ENCODE data around the gene LRFN3. TPM values are rescaled to one million over a fixed set of nuclear protein-coding genes. Genes with fewer than 3 reads are reported as not detected.

Gene LRFN3
- total and polyA plus RNA-seq, 2 of the 4 experiments (the other 2 are of a cell fraction), result 0.36 to 4.8 TPM

DNA sequence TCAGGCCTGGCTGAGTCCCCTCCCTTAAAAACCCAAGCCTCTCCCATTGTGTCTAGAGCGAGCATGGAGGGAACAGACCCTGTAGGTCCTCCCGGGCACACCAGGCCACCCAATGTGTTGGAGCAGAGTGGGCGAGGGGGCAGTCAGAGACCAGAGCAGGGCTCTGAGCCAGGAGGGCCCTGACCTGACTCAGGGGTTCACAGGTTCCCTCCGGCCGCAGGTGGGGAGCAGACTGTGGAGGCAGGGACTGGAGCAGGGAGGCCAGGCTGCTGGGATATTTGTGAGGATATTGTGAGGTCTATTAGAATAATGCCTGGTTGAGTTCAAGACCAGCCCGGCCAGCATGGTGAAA lies 26.5 kb upstream of the LRFN3 start:
- Histone ChIP-seq H3K27ac (ENCODE audit: insufficient read depth, low read length) (no peak overlapping the region), H2BK5ac (ENCODE audit: low read depth, low read length, poor library complexity, severe bottlenecking) (no peak overlapping the region), H2BK15ac (ENCODE audit: low read depth, low read length) (no peak overlapping the region), H2AFZ (replicated peaks; ENCODE audit: low read length, poor library complexity) (peak overlapping the region; percentile 51), H3K36me3 (ENCODE audit: control insufficient read depth, insufficient read depth, low read length) (no peaks in the 10 kb centered on the region), H3K4me1 (ENCODE audit: control insufficient read depth, insufficient read depth, low read length) (peaks cover 13% of the 10 kb centered on the region), H3K79me1 (ENCODE audit: low read depth in 1 of 2, low read length in 2 of 2) (no peaks in the 10 kb centered on the region; a peak in 1 of 4 replicates), H2AK9ac (replicated peaks; ENCODE audit: low read depth, low read length, poor library complexity) (no peak overlapping the region), H2BK20ac (ENCODE audit: low read depth, low read length) (no peak overlapping the region), H3K9ac (ENCODE audit: low read depth, low read length) (no peak overlapping the region), H3K27me3 (ENCODE audit: control insufficient read depth, insufficient read depth, low read length) (no peaks in the 10 kb centered on the region), H4K5ac (ENCODE audit: low read depth, low read length) (no peak overlapping the region), H4K8ac (ENCODE audit: low read depth in 2 of 2, low read length in 2 of 2) (no peak overlapping the region), H3K14ac (replicated peaks; ENCODE audit: low read depth, low read length) (no peak overlapping the region), H4K91ac (ENCODE audit: insufficient read depth, low read depth, low read length) (no peak overlapping the region), H4K20me1 (ENCODE audit: insufficient read depth, low read length) (no peaks in the 10 kb centered on the region), H3K56ac (ENCODE audit: extremely low read depth, insufficient read depth, low read length) (no peak overlapping the region), H3K4me3 (ENCODE audit: insufficient read depth, low read depth, low read length) (no peak overlapping the region), H3K4ac (ENCODE audit: low read depth, low read length) (no peak overlapping the region), H3K4me2 (ENCODE audit: low read depth, low read length) (no peak overlapping the region), H2AK5ac (ENCODE audit: low read depth, low read length) (no peak overlapping the region), H3K18ac (ENCODE audit: low read depth, low read length) (no peak overlapping the region), H2BK120ac (ENCODE audit: low read depth, low read length) (no peak overlapping the region), H3K9me3 (ENCODE audit: control insufficient read depth, insufficient read depth, low read length) (no peaks in the 10 kb centered on the region), H3K23ac (ENCODE audit: low read depth, low read length) (no peak overlapping the region), H3K9me1 (ENCODE audit: insufficient read depth, low read length) (peaks cover 5% of the 10 kb centered on the region)
- ChIA-PET CTCF (no interaction called here), POLR2A (ENCODE audit: unreplicated experiment) (no interaction called here)
- no CpG with 5 or more reads among the region's 6 CpGs for WGBS, 2 experiments (ENCODE audit: extremely low coverage in 2 of 2, insufficient read length in 1 of 2)
- in situ Hi-C loops (cut with MboI; ENCODE audit: low sequenced_read_pairs) (no loop called here), dilution Hi-C loops (cut with HindIII; ENCODE audit: low sequenced_read_pairs, unreplicated experiment) (no loop called here), intact Hi-C loops (cut with micrococcal nuclease) (no loop called here)
- ATAC-seq (ENCODE audit: low read depth), result no peak
- BruUV-seq (replicated peaks), result no TSS peak
- DNase-seq, result no peak
- TF ChIP-seq, protein P1, sequence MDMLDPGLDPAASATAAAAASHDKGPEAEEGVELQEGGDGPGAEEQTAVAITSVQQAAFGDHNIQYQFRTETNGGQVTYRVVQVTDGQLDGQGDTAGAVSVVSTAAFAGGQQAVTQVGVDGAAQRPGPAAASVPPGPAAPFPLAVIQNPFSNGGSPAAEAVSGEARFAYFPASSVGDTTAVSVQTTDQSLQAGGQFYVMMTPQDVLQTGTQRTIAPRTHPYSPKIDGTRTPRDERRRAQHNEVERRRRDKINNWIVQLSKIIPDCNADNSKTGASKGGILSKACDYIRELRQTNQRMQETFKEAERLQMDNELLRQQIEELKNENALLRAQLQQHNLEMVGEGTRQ (IDR thresholded peaks at IDR 0.05; ENCODE audit: low read depth, low read length), result no peak
- TF ChIP-seq MAZ (IDR thresholded peaks at IDR 0.05; ENCODE audit: borderline replicate concordance, low read depth, low read length) (no peak), RAD21 (IDR thresholded peaks at IDR 0.05; ENCODE audit: low read length) (no peak), FOS (IDR thresholded peaks at IDR 0.05; ENCODE audit: low read depth, low read length) (no peak), BHLHE40 (IDR thresholded peaks at IDR 0.05; ENCODE audit: low read depth, low read length) (no peak), CHD1 (IDR thresholded peaks at IDR 0.05; ENCODE audit: low read depth, low read length) (no peak), SMC3 (IDR thresholded peaks at IDR 0.05; ENCODE audit: low read depth, low read length) (no peak), MXI1 (IDR thresholded peaks at IDR 0.05; ENCODE audit: borderline replicate concordance, low read depth, low read length) (no peak), CEBPB (IDR thresholded peaks at IDR 0.05; ENCODE audit: low read depth, low read length) (no peak), NFE2L2 (IDR thresholded peaks at IDR 0.05; ENCODE audit: low read depth, low read length) (no peak), MAFK (IDR thresholded peaks at IDR 0.05; ENCODE audit: low read depth, low read length) (no peak), RCOR1 (IDR thresholded peaks at IDR 0.05; ENCODE audit: insufficient replicate concordance, low read length) (no peak), RFX5 (IDR thresholded peaks at IDR 0.05; ENCODE audit: low read depth, low read length) (no peak), CTCF (conservative IDR thresholded peaks at IDR 0.05; ENCODE audit: low read depth, low read length) (no peak), POLR2A (IDR thresholded peaks at IDR 0.05; ENCODE audit: low read depth, low read length) (no peak)
- TF ChIP-seq, protein P2, sequence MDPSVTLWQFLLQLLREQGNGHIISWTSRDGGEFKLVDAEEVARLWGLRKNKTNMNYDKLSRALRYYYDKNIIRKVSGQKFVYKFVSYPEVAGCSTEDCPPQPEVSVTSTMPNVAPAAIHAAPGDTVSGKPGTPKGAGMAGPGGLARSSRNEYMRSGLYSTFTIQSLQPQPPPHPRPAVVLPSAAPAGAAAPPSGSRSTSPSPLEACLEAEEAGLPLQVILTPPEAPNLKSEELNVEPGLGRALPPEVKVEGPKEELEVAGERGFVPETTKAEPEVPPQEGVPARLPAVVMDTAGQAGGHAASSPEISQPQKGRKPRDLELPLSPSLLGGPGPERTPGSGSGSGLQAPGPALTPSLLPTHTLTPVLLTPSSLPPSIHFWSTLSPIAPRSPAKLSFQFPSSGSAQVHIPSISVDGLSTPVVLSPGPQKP (IDR thresholded peaks at IDR 0.05; ENCODE audit: borderline replicate concordance, low read depth, low read length), result no peak
